NCI-H187 treated with DMSO at 0.1 percent for 48 hours (cell line): Measurements from ENCODE around the gene RIOK3.
"Not testable (repeated sequence)": the region's sequence is repeated elsewhere in the genome, so short reads cannot be mapped to it uniquely, and the experiment has no call there.

ENCODE experiments used
- DNase-seq: peaks from one replicate; lab custom pipeline; 2025; lab: John Stamatoyannopoulos, UW

Gene RIOK3

DNA sequence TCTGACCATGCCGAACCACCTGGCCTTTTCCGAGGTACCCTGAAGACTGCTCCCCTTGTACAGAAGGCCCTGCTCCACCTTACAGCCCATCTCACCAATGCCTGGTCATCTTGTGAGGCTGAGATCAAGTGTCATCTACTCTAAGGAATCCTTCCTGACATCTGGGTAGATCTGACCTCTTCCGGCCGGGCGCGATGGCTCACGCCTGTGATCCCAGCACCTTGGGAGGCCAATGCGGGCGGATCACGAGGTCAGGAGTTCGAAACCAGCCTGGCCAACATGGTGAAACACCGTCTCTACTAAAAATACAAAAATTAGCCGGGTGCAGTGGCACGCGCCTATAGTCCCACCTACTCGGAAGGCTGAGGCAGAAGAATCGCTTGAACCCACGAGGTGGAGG is 2.1 kb upstream of the RIOK3 start:
- DNase-seq, result no peak

DNA sequence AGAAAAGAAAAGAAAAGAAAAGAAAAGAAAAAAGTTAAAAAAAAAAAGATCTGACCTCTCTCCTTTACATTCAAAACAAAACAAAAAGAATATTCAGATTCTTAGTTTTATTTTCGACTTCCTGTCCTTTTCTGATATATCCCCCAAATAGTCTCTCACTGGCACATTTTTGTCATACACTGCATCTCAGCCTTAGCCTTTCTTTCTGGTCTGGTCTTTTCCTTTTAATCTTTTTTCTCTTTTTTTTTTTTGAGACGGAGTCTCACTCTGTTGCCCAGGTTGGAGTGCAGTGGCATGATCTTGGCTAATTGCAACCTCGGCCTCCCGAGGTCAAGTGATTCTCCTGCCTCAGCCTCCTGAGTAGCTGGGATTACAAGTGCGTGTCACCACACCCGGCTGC is 1.6 kb upstream of the RIOK3 start:
- no peak for DNase-seq

DNA sequence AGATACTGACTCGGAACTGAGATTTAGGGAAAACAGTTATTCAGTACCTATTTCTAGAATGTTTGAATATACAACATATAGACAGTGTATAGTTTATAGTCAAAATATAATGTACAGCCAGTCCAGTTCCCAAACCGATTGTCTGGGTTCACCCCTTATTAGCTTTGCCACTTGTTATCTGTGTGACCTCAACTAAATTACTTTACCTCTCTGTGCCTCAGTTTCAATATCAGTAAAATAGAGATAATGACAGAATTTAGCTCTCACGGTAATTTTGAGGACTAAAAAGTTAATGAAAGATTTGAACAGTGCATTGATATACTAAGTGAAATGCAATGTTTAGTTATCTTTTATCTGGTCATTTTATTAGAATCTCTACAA is 750 bp upstream of the RIOK3 start:
- no peak for DNase-seq

- no peak for DNase-seq
These were observed 582 bp downstream of the RIOK3 start for GRCh38 chr18:23453680-23454058.

DNA sequence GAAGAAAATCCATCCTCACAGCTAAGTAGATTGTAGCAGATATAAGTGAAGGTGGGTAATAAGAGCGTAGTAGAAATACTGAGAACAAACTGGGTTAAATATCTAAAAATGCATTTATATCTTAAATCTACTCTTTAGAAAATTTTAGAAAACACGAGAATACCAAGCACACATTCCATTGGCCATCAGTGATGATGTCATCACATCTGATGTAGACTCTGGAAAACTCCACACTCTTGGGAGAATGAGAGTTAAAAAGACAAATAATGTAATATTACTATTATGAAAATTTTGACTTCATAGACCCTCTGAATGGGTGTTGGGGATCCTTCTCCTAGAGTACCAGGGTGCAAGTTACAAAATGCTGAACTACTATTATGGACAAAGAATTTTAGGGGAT is 3.7 kb downstream of the RIOK3 start:
- DNase-seq, result no peak

DNA sequence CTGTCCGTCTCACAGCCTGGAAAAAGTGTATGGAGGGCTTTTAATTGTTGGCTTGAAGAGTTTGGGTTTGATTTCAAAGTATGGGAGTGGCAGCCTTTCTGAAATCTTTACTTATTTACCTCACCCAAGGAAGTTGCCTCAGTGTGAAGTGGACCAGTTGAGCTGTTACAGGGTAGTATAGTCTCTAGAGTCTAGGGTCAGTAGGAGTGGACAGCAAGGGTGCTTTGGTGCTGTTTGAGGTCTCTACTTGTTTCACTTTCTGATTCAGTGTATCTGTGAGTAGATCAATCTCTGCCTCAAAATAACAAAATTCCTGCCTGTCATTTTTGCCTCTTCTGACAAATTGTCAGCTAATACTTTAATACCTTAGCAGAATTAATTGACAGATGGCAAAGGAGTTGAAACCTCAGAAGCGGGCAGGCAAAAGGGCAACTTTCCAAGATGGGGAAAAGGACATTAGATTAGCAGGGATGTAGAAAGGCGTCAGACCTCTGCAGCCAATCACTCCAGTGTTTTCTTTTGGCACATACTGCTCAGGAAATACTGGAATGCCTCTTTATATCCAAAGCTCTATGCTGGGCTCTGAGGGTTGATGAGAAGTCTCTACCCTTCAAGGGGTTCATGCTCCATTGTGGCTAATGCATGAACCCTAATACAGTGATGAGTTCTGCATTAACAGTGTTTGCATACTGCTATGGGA is 5.9 kb downstream of the RIOK3 start:
- DNase-seq, result no peak

- no peak for DNase-seq
These were observed 6.4 kb downstream of the RIOK3 start for GRCh38 chr18:23459530-23459921.

- DNase-seq, result no peak
These were observed 7.5 kb downstream of the RIOK3 start for GRCh38 chr18:23460285-23461273.

DNA sequence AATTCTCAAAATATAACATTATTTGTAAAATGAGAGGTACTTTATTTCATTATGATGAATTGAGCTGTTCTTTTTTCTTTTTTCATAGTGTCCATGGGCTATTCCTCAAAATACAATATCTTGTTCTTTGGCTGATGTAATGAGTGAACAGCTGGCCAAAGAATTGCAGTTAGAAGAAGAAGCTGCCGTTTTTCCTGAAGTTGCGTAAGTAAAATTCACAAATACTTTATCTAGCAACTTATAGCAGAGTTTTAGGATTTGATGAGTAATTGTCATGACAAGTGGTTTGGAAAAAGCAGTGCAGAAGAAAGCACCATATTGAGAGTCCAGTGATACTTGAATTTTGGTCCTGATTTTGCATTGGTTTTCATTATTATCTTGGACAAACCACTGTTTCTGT is 9.8 kb downstream of the RIOK3 start:
- no peak for DNase-seq

GRCh38 chr18:23468753-23469459 is 15.8 kb downstream of the RIOK3 start:
- no peak for DNase-seq

- no peak for DNase-seq
These were observed 17.7 kb downstream of the RIOK3 start for GRCh38 chr18:23470620-23471387.

GRCh38 chr18:23471486-23471885 is 18.4 kb downstream of the RIOK3 start:
- DNase-seq, result no peak

DNA sequence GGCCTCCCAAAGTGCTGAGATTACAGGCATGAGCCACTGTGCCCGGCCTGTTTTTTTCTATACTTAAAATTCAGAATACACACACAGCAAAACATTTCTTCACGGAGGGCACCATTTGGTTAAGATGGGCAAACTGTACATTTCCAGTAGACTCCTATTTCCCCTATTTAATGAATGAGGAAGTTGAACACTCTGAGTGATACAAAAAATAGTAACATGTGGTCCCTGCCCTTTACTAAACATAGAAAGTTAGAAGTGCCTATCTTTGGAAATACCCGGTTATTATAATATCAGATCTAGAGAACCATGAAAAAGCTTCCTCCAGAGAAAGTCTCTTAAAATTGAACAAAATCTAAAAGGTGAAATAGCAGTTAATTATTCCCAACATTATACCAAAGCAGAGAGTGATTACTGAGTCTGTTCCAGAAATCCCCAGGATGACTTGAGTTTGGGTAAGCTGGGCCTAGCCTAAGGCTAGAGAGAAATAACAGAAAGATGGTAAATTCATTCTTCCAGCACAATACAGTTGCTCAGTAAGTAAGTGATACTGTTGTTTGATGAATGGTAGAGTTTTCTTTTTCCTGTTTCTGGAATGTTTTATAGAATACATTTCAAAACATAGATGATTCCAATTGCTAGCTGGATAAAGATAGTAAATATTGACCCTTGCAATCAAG is 26.9 kb downstream of the RIOK3 start:
- DNase-seq, result no peak

- no peak for DNase-seq
These were observed 31.6 kb downstream of the RIOK3 start for GRCh38 chr18:23484561-23485182.

DNA sequence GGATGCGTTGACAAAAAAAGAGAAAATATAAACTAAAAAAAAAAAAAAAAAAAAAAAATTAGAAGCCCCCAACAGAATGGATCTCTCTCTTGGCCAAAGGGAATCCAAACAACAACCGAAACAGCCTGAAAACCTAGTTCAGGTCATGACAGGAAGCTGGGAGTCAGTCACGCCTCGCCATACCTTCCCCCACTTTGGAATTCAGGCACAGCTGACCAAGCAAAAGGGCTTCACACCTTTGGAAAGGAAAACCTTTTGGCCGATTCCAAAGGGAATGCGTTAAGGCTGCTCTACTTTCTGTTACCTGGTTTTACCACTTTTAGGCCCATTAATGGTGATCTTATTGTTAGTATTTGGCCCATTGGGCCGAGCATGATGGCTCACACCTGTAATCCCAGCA is 32.3 kb downstream of the RIOK3 start:
- no peak for DNase-seq

DNA sequence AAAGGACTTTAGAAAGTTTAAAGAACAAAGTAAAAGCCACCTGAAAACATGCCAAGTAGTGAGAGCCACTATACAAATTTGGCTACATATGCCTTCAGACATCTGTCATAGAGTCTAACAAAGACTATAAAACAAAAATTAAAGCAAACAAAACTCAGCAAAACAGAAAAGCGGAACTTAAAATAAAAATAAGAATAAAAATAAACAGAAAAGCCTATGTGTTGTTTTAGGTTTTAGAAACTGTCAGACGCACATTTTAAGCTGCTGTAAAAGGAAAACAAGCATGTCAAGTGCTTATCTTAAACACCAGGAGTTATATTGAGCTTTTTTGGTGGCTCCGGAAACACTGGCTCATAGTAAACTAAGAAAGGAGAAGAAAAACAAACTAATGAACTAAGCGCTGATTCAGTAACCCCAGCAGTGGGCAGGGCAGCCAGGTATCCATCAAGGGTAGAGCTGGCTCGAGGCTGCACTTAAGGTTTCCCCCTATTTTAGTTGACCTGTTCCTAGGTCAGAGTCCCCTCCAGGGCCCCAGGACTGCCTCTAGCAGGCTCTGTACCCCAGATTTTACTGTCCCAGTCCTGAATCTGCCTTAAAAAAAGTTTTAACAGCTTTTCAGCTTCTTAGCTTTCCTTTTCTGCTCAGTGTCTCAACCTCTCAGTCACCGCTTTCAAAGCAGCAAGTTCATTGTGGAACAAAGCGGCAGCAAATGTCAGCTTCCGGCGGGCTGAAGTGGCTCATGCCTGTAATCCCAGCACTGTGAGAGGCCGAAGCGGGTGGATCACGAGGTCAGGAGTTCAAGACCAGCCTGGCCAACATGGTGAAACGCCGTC is 34.9 kb downstream of the RIOK3 start:
- DNase-seq, result no peak

GRCh38 chr18:23489586-23489985 is 36.5 kb downstream of the RIOK3 start:
- not testable (repeated sequence) for DNase-seq

GRCh38 chr18:23493654-23494053 is 40.6 kb downstream of the RIOK3 start:
- no peak for DNase-seq

- no peak for DNase-seq
These were observed 41.9 kb downstream of the RIOK3 start for GRCh38 chr18:23494992-23495391.
